Occipital lobe (tissue), 2 donors: Measurements from ENCODE around the gene PCGF1. TPM values are rescaled to one million over a fixed set of nuclear protein-coding genes. Genes with fewer than 3 reads are reported as not detected.

Experiments
- DNase-seq: peaks from one replicate; lab custom pipeline; 2025; lab: John Stamatoyannopoulos, UW
- total RNA-seq: library from RNA; depleted of rRNA; stranded (reverse); fragments of >200 nt; gene quantifications from one replicate; pipeline ENCODE4 v1.2.3, GENCODE V29; 2014

Gene PCGF1
- total RNA-seq, 1 donor from 2014 or later, result 6.4 TPM

DNA sequence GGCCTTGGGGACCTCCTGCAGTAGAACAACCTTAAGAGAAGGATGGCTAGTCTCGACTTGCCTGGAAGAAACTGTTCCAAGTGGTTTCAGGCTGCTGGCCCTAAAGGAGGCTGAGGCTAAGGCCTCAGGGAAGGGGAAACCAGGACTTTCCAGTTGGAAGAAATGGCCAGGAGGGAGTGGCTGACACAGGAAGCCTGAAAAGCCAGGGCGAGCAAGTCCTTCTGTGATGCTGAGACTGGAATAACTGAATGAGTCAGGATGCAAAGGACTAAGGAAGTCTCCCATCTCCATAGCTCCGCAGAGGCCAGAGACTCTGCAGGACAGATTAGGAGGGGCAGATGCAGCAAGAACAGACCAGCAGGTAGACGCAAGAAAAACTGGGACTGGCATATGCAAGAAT, 29.6 kb upstream of the PCGF1 start:
- DNase-seq, result no peak

DNA sequence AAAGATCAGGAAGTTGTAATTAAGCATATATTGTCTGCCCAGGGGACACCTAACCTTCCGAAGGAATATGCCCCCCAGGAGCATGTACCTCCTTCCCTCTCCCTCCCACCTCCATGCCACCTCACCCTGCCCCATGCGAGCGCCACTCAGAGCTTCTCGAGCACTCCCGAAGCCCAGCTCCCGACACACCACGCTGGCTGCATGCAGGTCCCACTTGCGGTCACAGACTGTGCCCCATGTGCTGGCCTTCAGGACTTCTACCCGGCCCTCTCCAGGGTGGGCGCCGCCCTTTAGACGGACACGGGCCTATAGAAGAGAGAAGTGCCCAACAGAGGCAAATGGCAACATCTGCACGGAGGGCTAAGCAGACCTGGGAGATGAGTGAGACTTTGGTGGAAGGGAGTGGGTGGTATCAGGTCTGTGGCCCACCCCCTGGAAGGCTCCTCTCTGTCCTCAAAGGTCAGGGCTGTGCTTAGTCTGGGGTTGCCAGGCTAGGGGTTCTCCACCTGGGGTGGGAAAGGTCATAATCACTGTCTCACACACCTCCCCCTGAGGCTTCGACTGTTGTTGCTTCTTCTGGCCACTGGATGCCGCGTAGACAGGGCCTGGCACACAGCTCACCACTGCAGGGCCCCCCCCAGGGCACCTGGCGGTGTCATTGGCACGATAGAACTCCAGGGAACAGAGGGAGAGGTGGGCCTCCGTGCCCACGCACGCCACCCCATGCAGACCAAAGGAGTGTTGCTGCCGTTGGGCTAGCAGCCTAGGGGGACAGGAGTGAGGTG, 28.9 kb upstream of the PCGF1 start:
- DNase-seq, result no peak

DNA sequence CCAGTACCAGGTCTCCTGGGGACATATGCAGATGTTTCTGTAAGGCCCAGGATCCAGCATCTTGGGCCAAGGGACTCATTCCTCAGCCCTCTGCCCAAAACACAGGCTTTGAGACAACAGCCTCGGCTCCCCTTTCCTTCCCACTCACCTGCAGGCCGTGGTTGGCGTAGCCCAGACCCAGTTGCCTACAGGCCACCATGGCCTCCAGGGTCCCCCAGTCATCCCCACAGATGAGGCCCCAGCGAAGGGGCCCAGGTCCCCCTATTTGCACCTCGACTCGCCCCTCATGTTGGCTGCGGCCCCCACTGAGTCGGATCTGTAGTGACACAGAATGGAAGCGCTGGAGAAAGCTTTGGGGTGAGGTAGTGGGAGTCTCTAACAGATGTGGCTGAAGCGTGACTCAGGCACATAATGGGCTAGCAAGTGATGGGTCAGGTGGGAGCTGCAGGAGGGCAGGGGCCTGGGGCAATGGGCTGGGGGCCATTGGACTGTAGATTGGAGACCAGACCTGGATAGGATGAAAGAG, 28.0 kb upstream of the PCGF1 start:
- DNase-seq, result no peak

DNA sequence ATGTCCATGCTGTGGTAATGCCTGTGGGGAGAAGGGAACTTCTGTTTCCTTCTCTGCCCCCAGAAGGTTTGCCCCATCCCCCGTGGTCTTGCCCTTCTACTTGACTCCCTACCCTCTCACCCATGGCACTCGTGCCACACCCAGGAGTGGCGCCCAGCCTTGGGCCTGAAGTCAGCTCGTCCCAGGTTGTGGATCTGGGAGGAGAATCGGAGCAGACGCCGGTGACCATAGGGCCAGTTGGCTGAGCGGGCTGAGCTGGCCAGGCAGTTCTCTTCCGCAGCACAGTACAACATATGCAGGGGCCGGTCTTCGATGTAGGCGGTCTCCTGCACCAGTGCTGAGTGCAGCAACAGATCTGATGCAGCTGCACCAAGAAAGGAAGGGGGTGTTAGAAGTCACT, 26.9 kb upstream of the PCGF1 start:
- DNase-seq, result no peak

DNA sequence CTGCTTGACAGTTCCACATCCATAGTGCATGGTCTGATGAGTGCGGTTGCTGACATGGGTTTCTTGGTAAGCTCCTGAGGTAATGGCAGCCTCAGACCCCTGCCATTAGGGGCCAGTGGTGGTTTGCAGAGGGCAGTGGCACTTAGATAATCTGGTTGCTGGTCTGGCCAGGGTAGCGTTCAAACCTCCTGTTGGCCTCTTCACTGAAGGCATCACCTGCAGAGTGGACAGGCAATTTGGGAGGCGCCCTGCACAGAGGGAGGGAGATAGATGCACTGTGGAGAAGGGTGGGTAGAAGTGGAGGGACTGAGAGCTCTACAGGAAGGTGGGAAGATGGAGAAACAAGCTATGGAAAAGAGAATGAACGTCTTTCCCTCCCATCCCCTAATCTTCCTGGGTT, 26.0 kb upstream of the PCGF1 start:
- DNase-seq, result no peak

DNA sequence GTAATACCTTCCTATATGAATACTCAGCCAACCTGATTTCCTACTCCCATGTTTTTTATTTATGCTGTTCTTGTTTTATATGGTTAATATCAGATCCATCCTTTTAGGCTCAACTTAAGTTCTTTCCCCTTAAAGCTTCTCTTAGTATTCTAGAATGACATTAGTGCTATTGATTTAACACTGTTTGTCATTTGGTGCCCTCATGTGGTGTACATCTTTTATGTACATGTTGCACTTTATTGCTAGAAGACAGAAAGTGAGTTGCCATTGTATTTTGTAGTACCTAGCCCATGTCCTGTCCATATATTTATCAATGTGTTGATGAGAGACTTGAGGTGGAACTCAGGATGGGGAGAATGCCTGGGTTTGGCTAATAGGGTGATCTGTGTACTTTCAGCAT, 24.7 kb upstream of the PCGF1 start:
- DNase-seq, result no peak

DNA sequence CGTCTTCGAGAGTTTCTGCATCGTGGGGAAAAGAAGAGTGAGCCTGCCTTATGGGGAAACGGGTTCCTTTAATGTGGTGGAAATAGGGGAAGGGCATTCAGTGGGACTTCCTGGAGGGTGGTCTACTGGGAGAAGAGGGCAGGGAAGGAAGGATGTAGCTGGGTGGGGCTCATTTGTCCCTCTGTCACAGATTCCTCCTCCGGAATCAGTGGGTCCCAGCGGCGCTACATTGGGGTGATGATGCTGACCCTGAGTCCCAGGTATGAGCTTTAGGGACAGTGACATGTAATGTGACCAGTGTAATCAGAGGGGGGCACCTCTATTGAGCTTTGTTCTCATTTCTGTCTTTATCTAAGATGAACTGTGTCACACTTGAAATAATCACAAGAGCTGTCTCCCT, 24.2 kb upstream of the PCGF1 start:
- no peak for DNase-seq

DNA sequence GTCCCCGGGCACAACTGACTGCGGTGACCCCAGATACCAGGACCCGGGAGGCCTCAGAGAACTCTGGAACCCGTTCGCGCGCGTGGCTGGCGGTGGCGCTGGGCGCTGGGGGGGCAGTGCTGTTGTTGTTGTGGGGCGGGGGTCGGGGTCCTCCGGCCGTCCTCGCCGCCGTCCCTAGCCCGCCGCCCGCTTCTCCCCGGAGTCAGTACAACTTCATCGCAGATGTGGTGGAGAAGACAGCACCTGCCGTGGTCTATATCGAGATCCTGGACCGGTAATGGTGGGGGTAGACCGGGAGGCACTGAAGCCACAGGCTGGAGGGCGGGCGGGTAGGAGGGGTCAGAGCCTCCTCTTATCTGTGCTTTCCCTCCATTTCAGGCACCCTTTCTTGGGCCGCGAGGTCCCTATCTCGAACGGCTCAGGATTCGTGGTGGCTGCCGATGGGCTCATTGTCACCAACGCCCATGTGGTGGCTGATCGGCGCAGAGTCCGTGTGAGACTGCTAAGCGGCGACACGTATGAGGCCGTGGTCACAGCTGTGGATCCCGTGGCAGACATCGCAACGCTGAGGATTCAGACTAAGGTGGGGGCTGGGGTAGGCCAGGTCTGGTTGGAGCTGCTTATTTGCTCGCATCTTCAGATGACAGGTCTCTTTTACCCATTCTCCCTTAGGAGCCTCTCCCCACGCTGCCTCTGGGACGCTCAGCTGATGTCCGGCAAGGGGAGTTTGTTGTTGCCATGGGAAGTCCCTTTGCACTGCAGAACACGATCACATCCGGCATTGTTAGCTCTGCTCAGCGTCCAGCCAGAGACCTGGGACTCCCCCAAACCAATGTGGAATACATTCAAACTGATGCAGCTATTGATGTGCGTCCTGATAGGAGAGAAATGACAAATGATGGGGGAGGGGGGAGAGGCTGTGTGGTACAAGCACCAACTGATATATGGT, 23.0 kb upstream of the PCGF1 start:
- DNase-seq, result peak; percentile 20

DNA sequence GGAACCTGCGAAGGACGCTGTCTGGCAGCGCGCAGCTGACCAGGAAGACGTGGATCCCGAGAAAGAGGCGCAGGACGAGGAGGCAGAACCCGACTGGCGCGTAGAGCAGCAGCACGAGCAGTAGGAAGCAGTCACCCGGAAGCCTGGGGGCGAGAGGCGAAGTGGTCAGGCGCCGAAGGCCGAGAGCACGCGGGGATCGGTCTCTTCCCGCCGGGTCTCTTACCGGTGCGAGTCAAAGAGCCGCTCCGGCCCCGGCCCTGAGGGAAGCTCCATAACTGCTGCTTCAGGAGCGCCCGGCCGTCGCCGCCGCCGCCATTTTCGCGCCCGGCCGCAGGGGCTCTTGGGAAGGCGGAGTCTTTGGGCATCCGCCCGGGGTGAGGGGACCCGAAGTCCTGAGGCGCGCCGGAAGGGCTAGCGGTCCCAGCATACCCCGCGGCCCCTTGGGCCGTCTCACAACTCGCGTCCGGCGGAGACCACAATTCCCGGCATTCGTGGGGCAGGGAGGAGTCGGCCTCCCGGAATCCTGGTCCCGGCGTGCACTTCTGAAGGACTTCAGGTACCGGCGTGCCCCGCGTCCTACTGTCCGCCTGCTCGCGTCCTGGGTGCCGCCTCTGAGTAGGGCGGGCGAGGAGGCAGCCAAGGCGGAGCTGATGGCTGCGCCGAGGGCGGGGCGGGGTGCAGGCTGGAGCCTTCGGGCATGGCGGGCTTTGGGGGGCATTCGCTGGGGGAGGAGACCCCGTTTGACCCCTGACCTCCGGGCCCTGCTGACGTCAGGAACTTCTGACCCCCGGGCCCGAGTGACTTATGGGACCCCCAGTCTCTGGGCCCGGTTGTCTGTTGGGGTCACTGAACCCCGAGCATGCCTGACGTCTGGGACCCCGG, 22.1 kb upstream of the PCGF1 start, which contains the start of the genes AUP1 and HTRA2:
Gene AUP1 (minus strand): TSS at position 350 of the 882 bp plus-strand sequence. CDS start 77 bp downstream, at position 273.
Gene HTRA2 (plus strand): TSS at position 577 of the 882 bp plus-strand sequence. CDS start 74 bp downstream, at position 651.
- DNase-seq, result peak; percentile 99

DNA sequence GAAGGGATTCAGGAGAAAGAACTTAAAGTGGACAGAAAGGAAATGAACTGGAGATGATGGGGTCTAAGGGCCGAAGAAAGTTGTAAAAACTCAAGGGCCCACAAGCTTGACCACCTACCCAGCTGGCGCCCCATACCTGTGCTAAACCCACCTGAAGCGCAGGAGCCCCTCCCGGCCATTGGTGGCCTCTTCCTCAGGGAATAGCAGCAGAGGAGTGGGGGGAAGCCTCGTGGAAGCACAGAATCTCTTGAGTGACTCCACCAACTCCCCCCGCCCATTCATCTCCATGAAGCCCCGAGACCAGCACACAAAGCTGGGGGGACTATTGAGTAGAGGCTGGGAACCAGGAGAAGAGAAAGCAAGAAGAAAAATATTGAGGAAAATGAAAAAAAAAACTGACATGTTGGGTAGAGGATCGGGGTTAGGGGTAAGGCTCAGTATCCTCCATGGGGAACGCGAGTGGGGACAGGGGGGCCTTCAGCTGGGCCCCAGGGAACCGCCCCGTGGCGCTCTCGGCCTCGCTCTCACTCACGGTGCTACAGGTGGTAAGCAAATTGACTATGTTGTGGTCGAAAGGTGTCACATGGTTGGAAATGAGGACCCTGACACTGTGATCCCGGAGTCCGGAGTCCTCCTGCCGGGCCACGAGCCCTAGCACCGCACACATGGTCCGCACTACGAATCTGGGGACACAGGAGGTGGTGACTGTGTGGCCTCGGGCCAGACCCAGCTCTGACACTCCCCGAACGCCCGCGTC, 21.3 kb upstream of the PCGF1 start:
- no peak for DNase-seq

DNA sequence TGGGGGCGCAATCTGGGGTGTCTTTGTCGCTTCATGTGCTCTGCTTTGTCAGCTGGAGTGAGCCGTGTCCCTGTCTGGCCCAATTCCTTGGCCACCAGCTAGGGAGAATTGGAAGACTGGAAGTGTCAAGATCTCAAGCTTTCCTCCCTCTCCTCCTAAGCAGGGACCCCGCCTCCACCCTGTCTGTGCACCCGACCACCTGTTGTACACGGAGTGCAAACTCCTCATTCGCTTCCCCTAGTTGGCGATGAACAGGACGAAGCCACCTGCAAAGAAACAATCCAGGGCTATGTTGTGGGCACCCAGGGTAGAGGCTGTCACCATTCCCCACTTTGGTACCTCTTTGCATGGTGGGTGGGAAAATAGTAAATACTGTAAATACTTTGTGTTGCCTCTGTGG, 20.2 kb upstream of the PCGF1 start:
- DNase-seq, result no peak

DNA sequence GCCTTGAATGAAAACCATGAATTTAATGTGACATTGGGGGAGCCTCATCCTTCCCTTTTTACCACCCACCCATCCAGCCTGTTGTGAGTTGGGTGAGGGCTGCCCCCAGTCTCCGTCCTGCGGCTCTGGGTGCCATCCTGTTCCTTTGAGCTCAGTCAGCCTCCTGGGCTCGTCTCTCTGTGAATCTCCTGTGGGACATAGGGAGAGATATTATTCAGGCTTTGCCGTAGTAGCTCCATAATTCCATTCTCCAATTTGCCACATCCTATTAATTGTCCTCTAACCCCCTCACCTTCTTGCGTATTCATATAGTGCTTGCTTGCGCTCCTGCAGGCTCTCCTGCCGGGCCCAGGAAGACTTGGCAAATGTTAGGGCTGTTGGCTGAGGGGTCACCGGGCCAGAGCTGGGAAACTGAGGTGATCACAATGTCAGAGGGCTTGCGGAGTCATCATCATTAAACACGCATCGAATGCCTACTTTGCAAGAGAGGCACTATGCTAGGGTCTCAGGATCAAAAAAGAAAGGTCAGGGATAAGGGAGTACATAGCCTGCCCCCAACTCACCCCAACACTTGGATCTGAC, 19.2 kb upstream of the PCGF1 start:
- DNase-seq, result no peak

DNA sequence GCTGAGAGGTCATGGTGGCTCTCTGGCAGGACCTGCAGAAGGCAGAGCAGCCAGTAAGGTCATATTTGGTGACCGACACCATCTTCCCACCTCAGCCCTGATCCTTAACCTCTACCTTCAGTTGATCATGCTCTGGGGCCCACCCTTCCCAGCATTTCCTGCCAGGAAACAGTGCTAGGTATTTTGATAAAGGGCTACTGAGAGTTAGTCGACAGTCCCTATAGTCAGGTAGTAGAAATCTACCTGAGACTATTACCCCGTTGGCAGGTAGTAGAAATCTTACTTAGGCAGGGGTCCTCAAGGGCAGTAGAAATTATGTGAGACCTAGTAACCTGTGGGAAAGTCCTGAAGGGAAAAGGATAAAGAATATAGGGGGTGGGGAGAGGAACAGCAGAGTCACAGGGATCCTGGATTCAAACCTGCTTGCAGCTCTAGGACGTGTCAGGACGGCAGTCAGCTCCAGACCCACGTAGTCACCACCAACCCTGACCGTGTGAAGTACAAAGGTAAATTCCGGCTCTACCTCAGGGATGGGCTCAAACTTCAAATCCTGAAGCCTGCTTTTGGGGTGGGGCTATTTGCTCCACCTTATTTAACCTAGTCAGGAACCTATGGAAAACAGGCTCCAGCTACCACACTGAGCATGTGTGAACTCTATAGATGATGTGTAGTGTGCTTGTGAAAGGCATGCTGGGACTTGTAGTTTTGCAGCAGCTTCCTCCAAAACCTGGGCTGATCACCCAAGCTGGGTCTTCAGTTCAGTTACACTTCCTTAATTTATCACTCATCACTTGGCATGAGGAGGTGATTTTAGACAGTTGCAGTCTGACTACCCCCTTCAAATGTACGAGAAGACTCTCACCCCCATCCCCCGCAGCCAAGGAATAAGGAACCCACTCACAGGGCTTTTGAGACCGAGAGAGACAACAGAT, 18.5 kb upstream of the PCGF1 start, which contains the start of gene DQX1:
Gene DQX1 (minus strand): TSS at position 515 of the 932 bp plus-strand sequence. CDS start 502 bp downstream, at position 13.
- no peak for DNase-seq

DNA sequence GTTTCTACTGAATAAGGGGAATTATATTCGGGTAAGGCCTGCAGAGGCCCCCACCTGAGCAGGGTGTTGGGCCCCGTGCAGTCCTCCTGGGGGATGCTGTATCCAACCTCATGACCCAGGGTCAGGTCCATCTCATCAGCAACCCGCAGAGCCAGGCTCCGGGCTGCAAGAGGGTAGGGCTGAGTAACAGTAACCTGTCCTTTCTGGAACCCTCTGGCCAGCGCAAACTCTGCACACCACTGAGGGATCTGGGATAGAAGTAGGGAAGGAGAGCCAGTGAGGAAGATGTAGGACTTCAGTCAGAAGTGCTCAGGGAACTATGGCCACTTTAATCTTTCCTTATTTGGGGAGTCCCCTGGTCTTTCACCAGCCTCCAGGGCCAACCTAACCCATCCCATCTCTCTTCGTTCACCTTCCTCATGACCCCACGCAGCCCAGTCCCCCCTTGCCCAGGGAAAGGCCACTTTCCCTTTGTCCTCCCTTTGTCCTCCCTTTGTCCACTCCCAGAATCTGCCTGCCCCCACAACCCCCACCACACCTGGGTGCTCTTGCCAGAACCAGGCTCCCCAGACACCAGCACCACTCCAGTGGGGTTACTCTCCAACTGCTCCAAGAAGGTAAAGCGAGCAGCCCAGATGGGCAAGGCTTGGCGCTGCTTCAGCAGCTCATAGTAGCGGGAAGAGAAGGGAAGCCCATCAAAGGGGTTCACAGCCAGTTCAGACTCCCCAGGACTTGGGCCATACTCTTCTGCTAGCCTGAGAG, 17.6 kb upstream of the PCGF1 start:
- no peak for DNase-seq

DNA sequence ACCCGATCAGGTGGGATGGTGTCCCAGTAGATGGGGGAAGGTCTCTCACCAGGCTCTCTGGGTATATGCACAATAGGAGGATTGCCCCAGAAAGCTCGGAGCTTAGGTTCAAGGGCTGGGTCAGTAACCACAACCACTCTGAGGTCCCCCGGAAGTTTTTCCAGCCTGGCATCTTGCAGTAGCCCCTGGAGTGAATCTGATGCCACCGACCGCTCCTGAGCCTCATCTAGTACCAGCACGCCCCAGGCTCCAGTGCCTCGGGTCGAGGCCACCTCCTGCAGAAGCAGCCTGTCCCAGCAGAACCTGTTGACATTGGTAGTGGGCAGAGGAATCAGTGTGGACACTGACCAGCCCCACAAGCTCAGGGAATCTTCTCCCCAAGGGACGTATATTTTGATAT, 16.5 kb upstream of the PCGF1 start:
- no peak for DNase-seq

DNA sequence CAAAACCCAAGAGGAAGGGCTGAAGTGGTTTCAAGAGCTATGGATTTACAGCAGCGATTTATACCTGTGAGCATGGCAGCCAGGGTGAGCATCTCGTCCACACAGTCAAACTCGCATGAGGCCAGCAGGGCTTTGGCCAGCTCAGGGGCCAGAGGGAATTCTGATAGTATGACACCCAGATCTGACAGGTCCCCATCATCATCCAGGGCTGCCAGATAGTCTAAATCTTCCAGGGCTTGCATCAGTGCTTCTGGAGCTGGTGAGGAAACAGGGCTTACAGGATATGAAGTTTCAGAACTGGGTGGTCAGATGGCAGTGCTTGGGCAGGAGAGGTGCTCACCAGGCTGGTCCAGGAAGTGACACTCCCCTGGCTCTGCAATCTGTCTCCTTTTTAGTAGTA, 15.0 kb upstream of the PCGF1 start:
- no peak for DNase-seq

DNA sequence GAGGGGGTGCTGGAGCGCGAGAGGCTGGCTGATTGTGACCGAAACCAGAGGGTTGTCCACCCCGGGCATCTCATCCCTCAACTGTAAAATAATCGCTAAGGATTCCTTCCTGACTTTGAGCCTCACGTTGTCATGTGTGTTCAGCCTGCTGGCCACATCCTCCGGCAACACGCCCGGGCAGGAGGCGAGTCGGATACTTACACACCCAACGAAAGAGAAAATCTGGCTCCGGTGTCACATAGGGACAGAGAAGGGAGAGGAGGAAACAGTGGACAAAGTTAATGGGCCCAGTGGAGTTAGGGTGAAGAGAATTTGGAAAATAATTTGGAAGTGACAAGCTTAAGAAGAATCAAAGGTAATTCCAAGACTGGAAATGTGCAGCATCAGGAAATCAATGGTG, 9.2 kb upstream of the PCGF1 start:
- no peak for DNase-seq
